Measurements from ENCODE around the gene GYPE. TPM values are rescaled to one million over a fixed set of nuclear protein-coding genes. Genes with fewer than 3 reads are reported as not detected.
"Not testable (repeated sequence)": the region's sequence is repeated elsewhere in the genome, so short reads cannot be mapped to it uniquely, and the experiment has no call there.

The GYPE gene
- 1 to 10 TPM in 2 of 3 donors, under 1 TPM in 1; 0.31 to 1.3 (median 1.2) TPM for total RNA-seq
- total RNA-seq (2013): 2.4 TPM

DNA sequence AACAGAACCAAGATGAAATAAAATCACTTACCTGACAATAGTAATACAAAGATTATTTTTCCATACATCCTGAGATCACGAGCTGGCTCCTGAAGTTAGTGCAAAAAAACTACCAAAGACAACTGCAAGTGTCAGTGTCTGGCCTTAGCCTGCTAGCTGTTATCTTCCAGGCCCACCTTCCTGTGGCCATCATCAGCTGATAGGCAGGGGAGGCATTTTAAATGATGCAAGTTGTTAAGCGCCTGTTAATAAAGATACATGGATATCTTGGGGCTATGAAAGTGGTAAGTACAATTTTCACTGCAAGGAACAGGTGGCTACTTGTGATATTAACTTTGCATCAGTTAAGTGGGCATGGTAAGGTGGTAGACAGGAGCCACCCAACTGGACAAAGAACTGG, at the start of gene GYPE:
Gene GYPE, minus strand, starts transcription at position 120 of the 400 bp plus-strand sequence. Its CDS starts 52 bp downstream, at position 68.
- H3K4me3 ChIP-seq (ENCODE audit: low read length); intact Hi-C loops (cut with micrococcal nuclease); H3K27ac ChIP-seq (ENCODE audit: low read length); H3K27me3 Mint-ChIP-seq (ENCODE audit: low read depth in 2 of 2); H3K36me3 ChIP-seq (ENCODE audit: control insufficient read depth, insufficient read depth, low read length); DNase-seq; ATAC-seq; H3K27ac Mint-ChIP-seq; H3K27me3 ChIP-seq (ENCODE audit: control insufficient read depth, insufficient read depth, low read length); H3K4me3 Mint-ChIP-seq; H3K4me1 ChIP-seq (ENCODE audit: control insufficient read depth, insufficient read depth, low read length); H3K9me3 Mint-ChIP-seq; H3K9me3 ChIP-seq (ENCODE audit: control insufficient read depth, insufficient read depth, low read length); H3K36me3 Mint-ChIP-seq: not testable (repeated sequence)
- 86% methylated on average over 2 of the region's 2 CpGs for WGBS (ENCODE audit: insufficient coverage)
- H3K4me1 Mint-ChIP-seq: peaks cover 13 to 22% of the 10 kb centered on the region in 2 donors

DNA sequence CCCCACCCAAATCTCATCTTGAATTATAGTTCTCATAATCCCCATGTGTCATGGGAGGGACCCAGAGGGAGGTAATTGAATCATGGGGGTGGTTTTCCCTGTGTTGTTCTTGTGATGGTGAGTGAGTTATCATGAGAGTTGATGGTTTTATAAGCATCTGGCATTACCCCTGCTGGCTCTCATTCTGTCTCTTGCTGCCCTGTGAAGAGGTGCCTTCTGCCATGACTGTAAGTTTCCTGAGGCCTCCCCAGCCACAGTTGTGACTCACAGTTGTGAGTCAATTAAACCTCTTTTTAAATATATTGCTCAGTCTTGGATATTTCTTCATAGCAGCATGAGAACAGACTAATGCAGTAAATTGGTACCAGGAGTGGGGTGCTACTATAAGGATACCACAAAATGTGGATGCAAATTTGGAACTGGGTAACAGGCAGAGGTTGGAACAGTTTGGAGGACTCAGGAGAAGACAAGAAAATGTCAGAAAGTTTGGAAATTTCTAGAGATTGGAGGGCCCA, 46.2 kb upstream of the GYPE start:
- H3K4me3 ChIP-seq (ENCODE audit: low read length); H3K27ac ChIP-seq (ENCODE audit: low read length); H3K9me3 ChIP-seq (ENCODE audit: control insufficient read depth, insufficient read depth, low read length); H3K36me3 ChIP-seq (ENCODE audit: control insufficient read depth, insufficient read depth, low read length); H3K4me1 Mint-ChIP-seq; H3K27me3 Mint-ChIP-seq (ENCODE audit: low read depth in 2 of 2); ATAC-seq; DNase-seq; H3K27ac Mint-ChIP-seq; H3K4me3 Mint-ChIP-seq; H3K27me3 ChIP-seq (ENCODE audit: control insufficient read depth, insufficient read depth, low read length); H3K9me3 Mint-ChIP-seq; H3K4me1 ChIP-seq (ENCODE audit: control insufficient read depth, insufficient read depth, low read length); intact Hi-C loops (cut with micrococcal nuclease): not testable (repeated sequence)
- peaks cover 11% of the 10 kb centered on the region for H3K36me3 Mint-ChIP-seq

DNA sequence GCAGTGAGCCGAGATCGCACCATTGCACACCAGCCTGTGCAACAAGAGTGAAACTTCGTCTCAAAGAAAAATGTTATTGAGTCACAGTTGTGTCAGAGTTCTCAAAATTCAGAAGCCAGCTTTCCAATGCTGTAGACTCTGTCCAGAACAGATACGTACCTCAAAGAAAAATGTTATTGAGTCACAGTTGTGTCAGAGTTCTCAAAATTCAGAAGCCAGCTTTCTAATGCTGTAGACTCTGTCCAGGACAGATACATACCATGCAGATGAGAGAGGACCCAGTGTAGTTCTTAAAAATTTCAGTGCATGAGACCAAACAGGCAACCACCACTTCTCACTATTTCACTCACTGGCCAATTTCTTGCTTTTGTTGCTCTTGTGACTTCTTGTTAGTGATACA, 45.6 kb upstream of the GYPE start:
- H3K9me3 ChIP-seq (ENCODE audit: control insufficient read depth, insufficient read depth, low read length); H3K4me1 ChIP-seq (ENCODE audit: control insufficient read depth, insufficient read depth, low read length); H3K27me3 ChIP-seq (ENCODE audit: control insufficient read depth, insufficient read depth, low read length); H3K27me3 Mint-ChIP-seq (ENCODE audit: low read depth in 2 of 2); ATAC-seq; DNase-seq; intact Hi-C loops (cut with micrococcal nuclease); H3K36me3 ChIP-seq (ENCODE audit: control insufficient read depth, insufficient read depth, low read length); H3K4me3 ChIP-seq (ENCODE audit: low read length); H3K27ac Mint-ChIP-seq; H3K4me1 Mint-ChIP-seq; H3K27ac ChIP-seq (ENCODE audit: low read length); H3K9me3 Mint-ChIP-seq; H3K4me3 Mint-ChIP-seq: not testable (repeated sequence)
- peaks cover 11% of the 10 kb centered on the region for H3K36me3 Mint-ChIP-seq
- WGBS (ENCODE audit: insufficient coverage): 90% methylated on average over 4 of the region's 4 CpGs

DNA sequence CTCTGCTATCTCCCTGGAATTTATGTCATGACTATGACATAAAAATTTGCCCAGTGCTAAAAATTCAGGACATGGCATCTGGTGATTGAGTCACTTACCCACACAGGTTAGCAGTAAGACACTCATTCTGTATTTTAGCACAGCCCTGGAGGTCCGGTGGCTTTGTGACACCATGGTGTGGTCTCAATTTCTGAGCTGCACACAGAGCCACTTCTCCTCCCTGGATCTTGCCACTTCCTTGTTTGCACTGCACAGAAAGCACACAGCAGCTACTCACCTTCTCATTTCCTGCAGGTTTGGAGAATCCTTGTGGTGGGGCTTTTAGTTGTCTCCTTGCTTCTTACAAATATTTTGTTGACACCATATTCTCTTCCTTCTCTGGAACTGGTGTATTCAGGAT, 44.8 kb upstream of the GYPE start:
- WGBS (ENCODE audit: insufficient coverage): 0% methylated on average over 1 of the region's 1 CpG

DNA sequence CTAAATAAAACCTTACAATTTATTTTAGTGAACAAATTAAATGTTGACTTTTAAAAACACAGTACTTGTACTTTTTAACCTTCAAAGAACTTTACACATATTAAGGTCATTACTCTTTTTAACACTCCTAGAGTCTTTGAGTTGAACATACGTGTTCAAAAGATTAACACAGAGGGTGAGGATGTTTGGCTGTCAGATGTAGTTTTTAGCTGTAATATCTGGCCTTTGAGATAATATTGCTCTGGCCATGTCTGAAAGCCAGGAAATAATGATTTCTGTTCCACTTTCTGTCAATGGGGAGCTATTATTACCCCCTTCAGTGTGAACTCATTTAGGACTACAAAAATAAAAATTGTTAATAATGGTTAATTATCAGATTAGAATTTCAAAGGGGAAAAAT, 42.1 kb upstream of the GYPE start:
- 57% methylated on average over 1 of the region's 1 CpG for WGBS (ENCODE audit: insufficient coverage)
- peaks cover 11% of the 10 kb centered on the region for H3K36me3 Mint-ChIP-seq
- H3K4me1 Mint-ChIP-seq; H3K9me3 ChIP-seq (ENCODE audit: control insufficient read depth, insufficient read depth, low read length); H3K36me3 ChIP-seq (ENCODE audit: control insufficient read depth, insufficient read depth, low read length); H3K9me3 Mint-ChIP-seq; ATAC-seq; DNase-seq; H3K4me1 ChIP-seq (ENCODE audit: control insufficient read depth, insufficient read depth, low read length); H3K27me3 ChIP-seq (ENCODE audit: control insufficient read depth, insufficient read depth, low read length); H3K27me3 Mint-ChIP-seq (ENCODE audit: low read depth in 2 of 2); H3K27ac Mint-ChIP-seq; H3K4me3 Mint-ChIP-seq; H3K4me3 ChIP-seq (ENCODE audit: low read length); intact Hi-C loops (cut with micrococcal nuclease); H3K27ac ChIP-seq (ENCODE audit: low read length): not testable (repeated sequence)

More for the DNA sequence above, 44.8 kb upstream of the GYPE start:
- H3K27me3 Mint-ChIP-seq (ENCODE audit: low read depth in 2 of 2); ATAC-seq; intact Hi-C loops (cut with micrococcal nuclease); H3K27ac Mint-ChIP-seq; H3K36me3 ChIP-seq (ENCODE audit: control insufficient read depth, insufficient read depth, low read length); H3K4me1 Mint-ChIP-seq; H3K9me3 ChIP-seq (ENCODE audit: control insufficient read depth, insufficient read depth, low read length); H3K27ac ChIP-seq (ENCODE audit: low read length); H3K9me3 Mint-ChIP-seq; DNase-seq; H3K4me3 ChIP-seq (ENCODE audit: low read length); H3K4me1 ChIP-seq (ENCODE audit: control insufficient read depth, insufficient read depth, low read length); H3K4me3 Mint-ChIP-seq; H3K27me3 ChIP-seq (ENCODE audit: control insufficient read depth, insufficient read depth, low read length): not testable (repeated sequence)
- H3K36me3 Mint-ChIP-seq: peaks cover 11% of the 10 kb centered on the region

DNA sequence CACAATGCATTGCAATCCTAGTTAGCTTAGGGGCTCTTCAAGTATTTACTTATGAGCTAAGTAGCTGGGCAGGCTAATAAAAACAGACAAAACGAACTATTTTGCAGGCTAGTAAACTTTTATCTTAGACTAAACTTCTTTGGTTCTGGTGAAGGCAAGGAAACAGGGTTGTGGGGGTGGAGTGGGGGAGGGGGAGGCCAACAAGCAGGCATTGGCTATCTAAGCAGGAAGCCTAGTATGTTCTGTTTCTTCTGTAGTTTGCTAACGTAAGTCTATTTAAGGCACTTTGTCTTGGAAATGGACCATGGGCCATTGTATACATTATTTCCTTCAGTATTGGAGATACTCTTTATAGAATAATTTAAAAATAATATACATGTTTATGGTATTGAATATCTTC, 35.3 kb upstream of the GYPE start:
- H3K4me1 ChIP-seq (ENCODE audit: control insufficient read depth, insufficient read depth, low read length); H3K4me3 ChIP-seq (ENCODE audit: low read length); H3K4me3 Mint-ChIP-seq; H3K27me3 Mint-ChIP-seq (ENCODE audit: low read depth in 2 of 2); DNase-seq; H3K36me3 ChIP-seq (ENCODE audit: control insufficient read depth, insufficient read depth, low read length); intact Hi-C loops (cut with micrococcal nuclease); H3K9me3 Mint-ChIP-seq; H3K27ac ChIP-seq (ENCODE audit: low read length); H3K9me3 ChIP-seq (ENCODE audit: control insufficient read depth, insufficient read depth, low read length); H3K36me3 Mint-ChIP-seq; H3K27me3 ChIP-seq (ENCODE audit: control insufficient read depth, insufficient read depth, low read length); H3K27ac Mint-ChIP-seq; ATAC-seq; H3K4me1 Mint-ChIP-seq: not testable (repeated sequence)
- no CpG with 5 or more reads among the region's 2 CpGs for WGBS (ENCODE audit: insufficient coverage)

All from natural killer cell (primary cell).